Breast epithelium (tissue), 4 donors: Measurements from ENCODE around the gene BAX. TPM values are rescaled to one million over a fixed set of nuclear protein-coding genes. Genes with fewer than 3 reads are reported as not detected.

Experiments used
- DNase-seq, 2 donors: peaks; one replicate each; pipeline ENCODE4 v3.0.0-alpha.2; 2019; ENCODE audit warnings: low spot score in 2 of 2
- H3K27ac ChIP-seq, 2 donors: fragments of 200-600 bp; sonication (generic) in 1 of 2; one replicate each; pipeline ENCODE4 v1.5.1; 2016 to 2019; ENCODE audit warnings: mild to moderate bottlenecking in 1 of 2
- H3K27me3 ChIP-seq, 2 donors: fragments of 200-600 bp; sonication (generic) in 1 of 2; one replicate each; pipeline versions ENCODE4 v1.5.1 to v1.6.0; 2017 to 2019; ENCODE audit warnings: control low read depth in 1 of 2, mild to moderate bottlenecking in 1 of 2
- H3K36me3 ChIP-seq: fragments of 200-600 bp; one replicate; pipeline ENCODE4 v1.5.1; 2019
- H3K4me1 ChIP-seq, 2 donors: fragments of 200-600 bp; sonication (generic); one replicate each; pipeline ENCODE4 v1.5.1; 2016 to 2019; ENCODE audit warnings: control low read depth in 1 of 2
- H3K4me3 ChIP-seq, 3 donors: fragments of 200-600 bp; sonication (generic); 1 replicate in 2 of 3; 2 replicates in 1 of 3; pipeline ENCODE4 v1.5.1; 2016 to 2019; ENCODE audit warnings: mild to moderate bottlenecking in 3 of 3, moderate library complexity in 2 of 3
- H3K9me3 ChIP-seq, 2 donors: fragments of 200-600 bp; sonication (generic) in 1 of 2; one replicate each; pipeline ENCODE4 v1.5.1; 2016 to 2019; ENCODE audit warnings: control low read depth in 1 of 2
- CTCF ChIP-seq, 3 donors: fragments of 450-650 bp; IDR thresholded peaks; one replicate each; pipeline ENCODE4 v1.5.1; 2016 to 2017; ENCODE audit warnings: antibody characterized with exemption in 3 of 3, mild to moderate bottlenecking in 3 of 3, moderate library complexity in 3 of 3
- POLR2A ChIP-seq: fragments of 450-650 bp; IDR thresholded peaks from one replicate; pipeline ENCODE4 v1.6.1; 2016; ENCODE audit warnings: antibody characterized with exemption, mild to moderate bottlenecking, moderate library complexity
- POLR2AphosphoS5 ChIP-seq, 3 donors: sonication (generic); formaldehyde crosslinking; IDR thresholded peaks; one replicate each; pipeline ENCODE4 v1.6.1; 2017; ENCODE audit warnings: antibody characterized with exemption in 3 of 3
- intact Hi-C: fragments of 100-400 bp; cut with DNase I; formaldehyde crosslinking; loops from one replicate; pipeline ENCODE4 v1.15.1; 2023; ENCODE audit warnings: low total_unique reads
- total RNA-seq, 3 donors: library from RNA; depleted of rRNA; stranded (reverse); fragments of >200 nt; gene quantifications; one replicate each; pipeline ENCODE4 v1.1.0, GENCODE V29; 2016

Gene BAX
- total RNA-seq, 3 donors from 2014 or later = 34.2 to 56.0 (median 36.0) TPM

GRCh38 chr19:48950830-48951519, 3.7 kb upstream of the BAX start:
- intact Hi-C loops = no loop called here
- DNase-seq = no peak
- no peak for TF ChIP-seq CTCF (IDR thresholded peaks at IDR 0.05)
- TF ChIP-seq POLR2AphosphoS5 (IDR thresholded peaks at IDR 0.05) = no peak
- no peak for TF ChIP-seq POLR2A

GRCh38 chr19:48953141-48953540, 1.5 kb upstream of the BAX start:
- TF ChIP-seq POLR2A (no peak), CTCF (IDR thresholded peaks at IDR 0.05) (no peak), POLR2AphosphoS5 (IDR thresholded peaks at IDR 0.05) (no peak)
- Histone ChIP-seq H3K27me3 (no peaks in the 10 kb centered on the region), H3K4me1 (peaks cover 0 to 9% of the 10 kb centered on the region in 2 donors), H3K4me3 (no peak overlapping the region), H3K9me3 (no peaks in the 10 kb centered on the region), H3K36me3 (no peaks in the 10 kb centered on the region), H3K27ac (no peak overlapping the region)
- DNase-seq = no peak
- intact Hi-C loops = no loop called here

More at GRCh38 chr19:48950830-48951519, 3.7 kb upstream of the BAX start:
- Histone ChIP-seq H3K27me3 (no peaks in the 10 kb centered on the region), H3K4me3 (no peak overlapping the region), H3K4me1 (peaks cover 0 to 9% of the 10 kb centered on the region in 2 donors), H3K9me3 (peaks cover 0 to 3% of the 10 kb centered on the region in 2 donors), H3K36me3 (no peaks in the 10 kb centered on the region), H3K27ac (no peak overlapping the region)

DNA sequence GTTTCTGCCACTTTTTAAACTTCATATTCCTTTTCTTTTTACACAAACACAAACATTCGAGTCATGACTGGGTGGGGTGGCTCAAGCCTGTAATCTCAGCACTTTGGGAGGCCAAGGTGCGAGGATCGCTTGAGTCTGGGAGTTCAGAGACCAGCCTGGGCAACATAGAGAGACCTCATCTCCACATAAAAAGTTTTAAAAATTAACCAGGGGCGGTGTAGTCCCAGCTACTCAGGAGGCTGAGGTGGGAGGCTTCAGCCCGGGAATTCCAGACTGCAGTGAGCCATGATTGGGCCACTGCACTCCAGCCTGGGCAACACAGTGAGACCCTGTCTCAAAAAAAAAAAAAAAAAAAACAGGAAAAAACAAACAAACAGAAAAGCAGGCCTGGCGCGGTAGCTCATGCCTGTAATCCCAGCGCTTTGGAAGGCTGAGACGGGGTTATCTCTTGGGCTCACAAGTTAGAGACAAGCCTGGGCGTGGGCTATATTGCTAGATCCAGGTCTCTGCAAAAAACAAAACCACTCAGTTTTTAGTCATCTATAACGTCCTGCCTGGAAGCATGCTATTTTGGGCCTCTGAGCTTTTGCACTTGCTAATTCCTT, 583 bp upstream of the BAX start:
- H3K4me3 ChIP-seq = peak overlapping the region; percentile 69 to 96 (median 83)
- TF ChIP-seq POLR2AphosphoS5 (IDR thresholded peaks at IDR 0.05) = no peak
- no peak for TF ChIP-seq CTCF (IDR thresholded peaks at IDR 0.05)
- TF ChIP-seq POLR2A = no peak
- H3K4me1 ChIP-seq = peaks cover 0 to 9% of the 10 kb centered on the region in 2 donors
- peak overlapping the region; percentile 71 to 80 for H3K27ac ChIP-seq
- DNase-seq = no peak
- intact Hi-C loops = loop anchor here (1.0 kb wide), 1 partner anchor 17 kb away; no protein-coding TSS in a partner anchor
- no peaks in the 10 kb centered on the region for H3K27me3 ChIP-seq
- H3K36me3 ChIP-seq = no peaks in the 10 kb centered on the region
- no peaks in the 10 kb centered on the region for H3K9me3 ChIP-seq

- peak overlapping the region; percentile 69 to 96 (median 83) for H3K4me3 ChIP-seq
- intact Hi-C loops = no loop called here
- no peaks in the 10 kb centered on the region for H3K27me3 ChIP-seq
- H3K36me3 ChIP-seq = no peaks in the 10 kb centered on the region
- no peak for DNase-seq
- TF ChIP-seq POLR2AphosphoS5 (IDR thresholded peaks at IDR 0.05) (no peak), CTCF (IDR thresholded peaks at IDR 0.05) (no peak), POLR2A (no peak)
- no peaks in the 10 kb centered on the region for H3K9me3 ChIP-seq
- H3K27ac ChIP-seq = peak overlapping the region; percentile 71 to 80
- H3K4me1 ChIP-seq = peaks cover 0 to 9% of the 10 kb centered on the region in 2 donors
These were observed 758 bp downstream of the BAX start for GRCh38 chr19:48955308-48955958.

GRCh38 chr19:48958006-48958405, 3.3 kb downstream of the BAX start:
- intact Hi-C loops = no loop called here
- H3K36me3 ChIP-seq = no peaks in the 10 kb centered on the region
- no peak overlapping the region for H3K27ac ChIP-seq
- peaks cover 0 to 9% of the 10 kb centered on the region in 2 donors for H3K4me1 ChIP-seq
- no peak for TF ChIP-seq POLR2A
- no peak for TF ChIP-seq POLR2AphosphoS5 (IDR thresholded peaks at IDR 0.05)
- TF ChIP-seq CTCF (IDR thresholded peaks at IDR 0.05) = no peak
- no peak overlapping the region for H3K4me3 ChIP-seq
- DNase-seq = no peak
- H3K27me3 ChIP-seq = no peaks in the 10 kb centered on the region
- no peaks in the 10 kb centered on the region for H3K9me3 ChIP-seq
